Measurements from ENCODE around the gene RAB11B. TPM values are rescaled to one million over a fixed set of nuclear protein-coding genes. Genes with fewer than 3 reads are reported as not detected.

RAB11B gene
- total RNA-seq, 1 experiment from 2014 or later: 29.7 TPM

- no peaks in the 10 kb centered on the region for H4K20me1 ChIP-seq (ENCODE audit: low read length)
- H3K4me2 ChIP-seq (ENCODE audit: low read length): no peak overlapping the region
Observed at GRCh38 chr19:8429044-8429443, 38.9 kb downstream of the RAB11B start.

DNA sequence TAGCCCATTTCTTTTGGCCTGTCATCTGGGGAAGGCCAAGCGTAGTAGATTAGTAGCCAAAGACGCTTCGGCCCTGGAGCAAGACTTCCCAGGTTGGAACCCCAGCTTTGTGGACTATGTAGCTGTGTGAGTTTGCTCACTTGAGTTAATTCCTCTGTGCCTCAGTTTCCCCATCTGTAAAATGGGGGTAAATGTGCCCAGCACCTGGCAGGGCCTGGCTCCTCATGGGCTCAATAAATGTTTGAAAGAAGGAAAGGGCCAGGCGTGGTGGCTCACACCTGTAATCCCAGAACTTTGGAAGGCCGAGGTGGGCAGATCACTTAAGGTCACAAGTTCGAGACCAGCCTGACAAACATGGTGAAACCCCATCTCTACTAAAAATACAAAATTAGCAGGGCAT lies 39.7 kb downstream of the RAB11B start:
- no peak overlapping the region for H3K4me2 ChIP-seq (ENCODE audit: low read length)
- no peaks in the 10 kb centered on the region for H4K20me1 ChIP-seq (ENCODE audit: low read length)
- H3K27ac ChIP-seq (ENCODE audit: low read length): no peak overlapping the region
- no peaks in the 10 kb centered on the region for H3K9me3 ChIP-seq (ENCODE audit: low read length)
- DNase-seq: no peak
- no TSS peak for BruUV-seq (replicated peaks)
- H3K36me3 ChIP-seq (ENCODE audit: low read depth, low read length): no peaks in the 10 kb centered on the region; the same call in 1 of the 2 replicates
- no peak overlapping the region for H2AFZ ChIP-seq (ENCODE audit: low read length)
- no peak for TF ChIP-seq EZH2 (IDR thresholded peaks at IDR 0.05; ENCODE audit: low read length, unreplicated experiment)
- TF ChIP-seq CTCF (conservative IDR thresholded peaks at IDR 0.05; ENCODE audit: low read depth, low read length): no peak
- no peak for TF ChIP-seq EZH2phosphoT487 (IDR thresholded peaks at IDR 0.05; ENCODE audit: borderline replicate concordance, low read length)
- ATAC-seq: no peak
- CTCF ChIA-PET: no interaction called here
- no peaks in the 10 kb centered on the region for H3K9me2 ChIP-seq (replicated peaks; ENCODE audit: low read length)
- POLR2A ChIA-PET (ENCODE audit: unreplicated experiment): no interaction called here
- no peak overlapping the region for H3K9ac ChIP-seq (ENCODE audit: low read length)
- no peaks in the 10 kb centered on the region for H3K79me2 ChIP-seq (ENCODE audit: low read length)
- H3K4me3 ChIP-seq (ENCODE audit: low read length): no peak overlapping the region
- no peaks in the 10 kb centered on the region for H3F3A ChIP-seq (ENCODE audit: low read length, unreplicated experiment)
- H3K4me1 ChIP-seq (ENCODE audit: insufficient read depth, low read length): no peaks in the 10 kb centered on the region
- no peaks in the 10 kb centered on the region for H3K27me3 ChIP-seq (ENCODE audit: low read length)
- intact Hi-C loops (cut with micrococcal nuclease): no loop called here

More at GRCh38 chr19:8429044-8429443, 38.9 kb downstream of the RAB11B start:
- CTCF ChIA-PET: no interaction called here
- no peaks in the 10 kb centered on the region for H3K79me2 ChIP-seq (ENCODE audit: low read length)
- no peaks in the 10 kb centered on the region for H3K9me2 ChIP-seq (replicated peaks; ENCODE audit: low read length)
- H2AFZ ChIP-seq (ENCODE audit: low read length): no peak overlapping the region
- H3K4me3 ChIP-seq (ENCODE audit: low read length): no peak overlapping the region
- intact Hi-C loops (cut with micrococcal nuclease): no loop called here
- POLR2A ChIA-PET (ENCODE audit: unreplicated experiment): no interaction called here
- no peak overlapping the region for H3K27ac ChIP-seq (ENCODE audit: low read length)
- no peaks in the 10 kb centered on the region; the same call in 1 of the 2 replicates for H3K36me3 ChIP-seq (ENCODE audit: low read depth, low read length)
- H3K9ac ChIP-seq (ENCODE audit: low read length): no peak overlapping the region
- no peaks in the 10 kb centered on the region for H3K9me3 ChIP-seq (ENCODE audit: low read length)
- peaks cover 3% of the 10 kb centered on the region for H3K4me1 ChIP-seq (ENCODE audit: insufficient read depth, low read length)
- ATAC-seq (no peak), DNase-seq (no peak)
- BruUV-seq (replicated peaks): no TSS peak
- TF ChIP-seq EZH2phosphoT487 (IDR thresholded peaks at IDR 0.05; ENCODE audit: borderline replicate concordance, low read length) (no peak), CTCF (conservative IDR thresholded peaks at IDR 0.05; ENCODE audit: low read depth, low read length) (no peak), EZH2 (IDR thresholded peaks at IDR 0.05; ENCODE audit: low read length, unreplicated experiment) (no peak)
- no peaks in the 10 kb centered on the region for H3F3A ChIP-seq (ENCODE audit: low read length, unreplicated experiment)
- H3K27me3 ChIP-seq (ENCODE audit: low read length): no peaks in the 10 kb centered on the region

- no peaks in the 10 kb centered on the region; the same call in 1 of the 2 replicates for H3K36me3 ChIP-seq (ENCODE audit: low read depth, low read length)
- no peaks in the 10 kb centered on the region for H3K4me1 ChIP-seq (ENCODE audit: insufficient read depth, low read length)
- DNase-seq (no peak), ATAC-seq (no peak)
- CTCF ChIA-PET: no interaction called here
- POLR2A ChIA-PET (ENCODE audit: unreplicated experiment): no interaction called here
- no peak overlapping the region for H3K27ac ChIP-seq (ENCODE audit: low read length)
- H3K9me3 ChIP-seq (ENCODE audit: low read length): no peaks in the 10 kb centered on the region
- H3K4me2 ChIP-seq (ENCODE audit: low read length): no peak overlapping the region
- H3K9ac ChIP-seq (ENCODE audit: low read length): no peak overlapping the region
- TF ChIP-seq EZH2 (IDR thresholded peaks at IDR 0.05; ENCODE audit: low read length, unreplicated experiment) (no peak), EZH2phosphoT487 (IDR thresholded peaks at IDR 0.05; ENCODE audit: borderline replicate concordance, low read length) (no peak), CTCF (conservative IDR thresholded peaks at IDR 0.05; ENCODE audit: low read depth, low read length) (no peak)
- H4K20me1 ChIP-seq (ENCODE audit: low read length): no peaks in the 10 kb centered on the region
- H3K79me2 ChIP-seq (ENCODE audit: low read length): no peaks in the 10 kb centered on the region
- H3F3A ChIP-seq (ENCODE audit: low read length, unreplicated experiment): no peaks in the 10 kb centered on the region
- no peaks in the 10 kb centered on the region for H3K9me2 ChIP-seq (replicated peaks; ENCODE audit: low read length)
- no TSS peak for BruUV-seq (replicated peaks)
- no peak overlapping the region for H3K4me3 ChIP-seq (ENCODE audit: low read length)
- H3K27me3 ChIP-seq (ENCODE audit: low read length): no peaks in the 10 kb centered on the region
- H2AFZ ChIP-seq (ENCODE audit: low read length): no peak overlapping the region
- intact Hi-C loops (cut with micrococcal nuclease): no loop called here
Observed at GRCh38 chr19:8430650-8431049, 40.5 kb downstream of the RAB11B start.

All from PC-3 (cell line).